Gastrocnemius medialis (tissue), 4 donors: ENCODE results near the gene RIMOC1.

Experiments
- POLR2A ChIP-seq, 2 donors: fragments of 450-650 bp; IDR thresholded peaks; one replicate each; pipeline ENCODE4 v1.6.1; 2017; ENCODE audit warnings: antibody characterized with exemption in 2 of 2, mild to moderate bottlenecking in 2 of 2, moderate library complexity in 2 of 2
- TF ChIP-seq, protein P1 (sequence below), 5 experiments: fragments of 450-650 bp in 3 of 5; fragments of 200-600 bp in 2 of 5; sonication (generic) in 2 of 5; IDR thresholded peaks in 4 of 5; conservative IDR thresholded peaks in 1 of 5; 1 replicate in 4 of 5; 2 replicates in 1 of 5; pipeline ENCODE4 v1.5.1; 2016 to 2019; ENCODE audit warnings: antibody characterized with exemption in 5 of 5, mild to moderate bottlenecking in 3 of 5, moderate library complexity in 3 of 5

GRCh38 chr5:41869724-41870626 lies 34.2 kb upstream of the RIMOC1 start, which contains the start of gene OXCT1:
- peak; percentile 62 to 81 for TF ChIP-seq POLR2A (IDR thresholded peaks at IDR 0.05)
- TF ChIP-seq, protein P1, sequence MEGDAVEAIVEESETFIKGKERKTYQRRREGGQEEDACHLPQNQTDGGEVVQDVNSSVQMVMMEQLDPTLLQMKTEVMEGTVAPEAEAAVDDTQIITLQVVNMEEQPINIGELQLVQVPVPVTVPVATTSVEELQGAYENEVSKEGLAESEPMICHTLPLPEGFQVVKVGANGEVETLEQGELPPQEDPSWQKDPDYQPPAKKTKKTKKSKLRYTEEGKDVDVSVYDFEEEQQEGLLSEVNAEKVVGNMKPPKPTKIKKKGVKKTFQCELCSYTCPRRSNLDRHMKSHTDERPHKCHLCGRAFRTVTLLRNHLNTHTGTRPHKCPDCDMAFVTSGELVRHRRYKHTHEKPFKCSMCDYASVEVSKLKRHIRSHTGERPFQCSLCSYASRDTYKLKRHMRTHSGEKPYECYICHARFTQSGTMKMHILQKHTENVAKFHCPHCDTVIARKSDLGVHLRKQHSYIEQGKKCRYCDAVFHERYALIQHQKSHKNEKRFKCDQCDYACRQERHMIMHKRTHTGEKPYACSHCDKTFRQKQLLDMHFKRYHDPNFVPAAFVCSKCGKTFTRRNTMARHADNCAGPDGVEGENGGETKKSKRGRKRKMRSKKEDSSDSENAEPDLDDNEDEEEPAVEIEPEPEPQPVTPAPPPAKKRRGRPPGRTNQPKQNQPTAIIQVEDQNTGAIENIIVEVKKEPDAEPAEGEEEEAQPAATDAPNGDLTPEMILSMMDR (IDR thresholded peaks at IDR 0.05 in 4 of 5, conservative IDR thresholded peaks at IDR 0.05 in 1 of 5) = no peak
